Stomach (tissue), 19 donors: Measurements from ENCODE around the gene NPIPB13. TPM values are rescaled to one million over a fixed set of nuclear protein-coding genes. Genes with fewer than 3 reads are reported as not detected.
A peak's percentile ranks its signal among the peaks of the same experiment; 100 is the strongest.
"Not testable (repeated sequence)": the region's sequence is repeated elsewhere in the genome, so short reads cannot be mapped to it uniquely, and the experiment has no call there.

Experiments
- DNase-seq, 2 donors: peaks; one replicate each; pipeline versions ENCODE4 v3.0.0 to v3.0.0-alpha.2; 2013 to 2019
- H3K27ac ChIP-seq, 5 donors: fragments of 200-600 bp in 4 of 5; sonication (generic) in 4 of 5; one replicate each; pipeline ENCODE4 v1.5.1; 2013 to 2019; ENCODE audit warnings: mild to moderate bottlenecking in 1 of 5, moderate library complexity in 1 of 5
- H3K27me3 ChIP-seq, 3 donors: fragments of 200-600 bp; sonication (generic); one replicate each; pipeline ENCODE4 v1.5.1; 2017 to 2019; ENCODE audit warnings: mixed run types in 1 of 3
- H3K36me3 ChIP-seq, 4 donors: fragments of 200-600 bp; sonication (generic); 1 replicate in 3 of 4; 2 replicates in 1 of 4; pipeline ENCODE4 v1.5.1; 2016 to 2019
- H3K4me1 ChIP-seq, 4 donors: fragments of 200-600 bp; sonication (generic); one replicate each; pipeline ENCODE4 v1.5.1; 2016 to 2019
- H3K4me3 ChIP-seq, 4 donors: fragments of 200-600 bp; sonication (generic) in 3 of 4; one replicate each; pipeline ENCODE4 v1.5.1; 2016 to 2019; ENCODE audit warnings: mild to moderate bottlenecking in 1 of 4
- H3K9me3 ChIP-seq, 4 donors: fragments of 200-600 bp; sonication (generic); one replicate each; pipeline ENCODE4 v1.5.1; 2016 to 2019
- WGBS, 5 donors: extraction: QIAGEN DNeasy Blood & Tissue Kit in 3 of 5; methylation state at CpG; one replicate each; pipeline versions ENCODE4 v1.1.5 to v1.1.7; 2013 to 2018; 5-methylcytosine and 5-hydroxymethylcytosine counted together
- intact Hi-C: fragments of 100-400 bp; cut with DNase I; formaldehyde crosslinking; loops from one replicate; pipeline ENCODE4 v1.15.1; 2023; ENCODE audit warnings: low total_unique reads
- long read RNA-seq, 10 donors: transcript quantifications; one replicate each; lab custom pipeline, GENCODE V29; 2026
- polyA plus RNA-seq, 3 donors: library from polyadenylated mRNA; stranded (reverse); fragments of 200-250 nt; gene quantifications; one replicate each; pipeline ENCODE4 v1.2.3, GENCODE V29; 2013
- total RNA-seq, 5 donors: library from RNA; depleted of rRNA; stranded (reverse); fragments of >200 nt; gene quantifications; one replicate each; pipeline versions ENCODE4 v1.1.0 to v1.2.3, GENCODE V29; 2014 to 2016
- donor health status: healthy with polysubstance abuse.
- donor health status: Bipolar disorder and iron deficiency.
- donor health status: healthy.

Gene NPIPB13
- 1 to 10 TPM in 4 of 5 donors, not detected in 1; 1.6 to 6.4 (median 3.0) TPM for total RNA-seq
- polyA plus RNA-seq = 1 to 10 TPM; 1.7 to 5.5 (median 2.6) TPM
- long read RNA-seq, donor 1 = 0 reads
- long read RNA-seq, donor 2 = 0 reads
- long read RNA-seq, donor 3 = 0 reads
- long read RNA-seq, donor 4 = 0 reads
- long read RNA-seq, donor 5 = 0 reads
- long read RNA-seq, donor 6, partial matches to known transcripts = 11 of 12 reads
- long read RNA-seq, donor 6, other reads (novel, unspliced or antisense) = 0 of 12 reads
- long read RNA-seq, donor 7 = 0 reads
- long read RNA-seq, donor 8 = 0 reads
- long read RNA-seq, donor 9 = 0 reads
- long read RNA-seq, donor 10 = 0 reads

DNA sequence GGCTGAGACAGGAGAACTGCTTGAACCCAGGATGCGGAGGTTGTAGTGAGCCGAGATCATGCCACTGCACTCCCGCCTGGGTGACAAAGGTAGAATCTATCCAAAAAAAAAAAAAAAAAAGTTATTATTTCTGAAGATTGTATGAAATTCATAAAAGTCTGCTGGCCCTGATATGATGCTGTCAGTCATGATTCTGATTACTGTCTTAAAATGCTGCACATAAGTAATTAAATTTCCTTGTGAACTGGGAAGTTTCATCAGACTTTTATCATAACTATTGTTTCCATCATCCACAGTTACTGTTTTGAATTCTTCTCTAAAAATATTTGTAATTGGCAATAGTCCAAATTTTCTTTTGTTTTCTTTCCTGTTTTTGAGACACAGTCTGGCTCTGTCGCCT, at the start of gene NPIPB13:
TSS of gene NPIPB13 (minus strand) at position 101 of the 400 bp plus-strand sequence. CDS start 2,906 bp downstream, outside the sequence.
- DNase-seq, intact Hi-C loops: not testable (repeated sequence)

DNA sequence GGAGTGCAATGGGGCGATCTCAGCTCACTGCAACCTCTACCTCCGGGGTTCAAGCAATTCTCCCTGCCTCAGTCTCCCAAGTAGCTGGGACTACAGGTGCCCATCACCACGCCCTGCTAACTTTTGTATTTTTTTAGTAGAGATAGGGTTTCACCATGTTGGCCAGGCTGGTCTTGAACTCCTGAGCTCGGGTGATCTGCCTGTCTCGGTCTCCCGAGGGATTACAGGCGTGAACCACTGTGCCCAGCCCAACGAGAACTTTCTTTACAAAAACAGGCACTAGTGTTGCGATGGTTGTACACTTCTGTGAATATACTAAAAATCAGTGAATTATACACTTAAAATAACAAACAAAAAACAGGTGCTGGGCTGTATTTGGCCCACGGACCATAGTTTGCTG, 34.1 kb upstream of the NPIPB13 start:
- WGBS, 5 donors = 89 to 98% (median 96%) methylated on average over 9 of the region's 10 CpGs
- H3K4me3 ChIP-seq, H3K27ac ChIP-seq, H3K27me3 ChIP-seq, intact Hi-C loops, H3K4me1 ChIP-seq, DNase-seq, H3K9me3 ChIP-seq, H3K36me3 ChIP-seq: not testable (repeated sequence)

More for the DNA sequence above, at the start of gene NPIPB13:
- H3K27ac ChIP-seq, H3K4me3 ChIP-seq, H3K27me3 ChIP-seq, H3K4me1 ChIP-seq, H3K9me3 ChIP-seq, H3K36me3 ChIP-seq: not testable (repeated sequence)
- no CpG with 5 or more reads among the region's 4 CpGs for WGBS, 5 donors

DNA sequence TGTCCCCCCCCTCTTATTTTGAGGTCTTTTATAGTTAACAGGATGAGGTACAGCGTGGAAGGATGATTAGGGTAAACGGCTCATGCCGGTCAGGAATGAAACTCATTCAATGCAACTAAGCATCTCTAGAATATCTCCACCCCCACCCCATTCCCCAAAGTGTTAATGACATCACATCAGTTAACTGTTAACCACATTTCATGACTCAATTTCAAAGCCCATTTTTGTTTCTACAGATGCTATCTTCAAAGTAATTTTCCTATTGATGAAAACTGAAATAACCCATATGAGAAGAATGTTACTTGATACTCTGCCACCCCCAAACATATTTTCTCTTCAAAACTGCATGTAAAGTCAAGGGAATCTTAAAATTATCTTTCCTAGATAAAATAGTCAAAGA, 30.2 kb upstream of the NPIPB13 start:
- H3K27ac ChIP-seq, DNase-seq, intact Hi-C loops, H3K9me3 ChIP-seq, H3K4me3 ChIP-seq, H3K4me1 ChIP-seq, H3K27me3 ChIP-seq: not testable (repeated sequence)
- no CpG with 5 or more reads among the region's 3 CpGs for WGBS, 5 donors
- peaks cover 0 to 12% (median 10%) of the 10 kb centered on the region in 4 donors for H3K36me3 ChIP-seq

DNA sequence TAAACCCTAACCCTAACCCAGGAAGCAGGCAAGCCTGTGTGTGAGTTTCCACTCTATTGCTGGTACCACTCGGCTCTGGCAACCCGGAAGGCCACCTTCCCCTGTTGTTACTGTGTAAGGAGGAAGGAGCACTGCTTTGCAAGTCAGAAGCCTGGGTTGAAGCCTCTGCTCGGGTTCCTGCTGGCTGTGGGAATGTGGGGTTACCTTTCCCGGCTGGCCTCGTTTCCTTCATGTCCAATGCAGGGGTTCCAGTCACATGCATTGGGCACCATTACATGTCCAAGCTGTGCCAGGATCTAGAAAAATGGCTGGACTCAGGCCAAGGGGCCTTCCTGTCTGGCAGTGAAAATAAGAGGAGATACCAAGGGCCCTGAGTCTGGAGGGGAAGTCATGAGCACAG, 31.2 kb downstream of the NPIPB13 start:
- H3K4me3 ChIP-seq, H3K4me1 ChIP-seq, H3K9me3 ChIP-seq, H3K27ac ChIP-seq, intact Hi-C loops, H3K36me3 ChIP-seq, H3K27me3 ChIP-seq, DNase-seq: not testable (repeated sequence)
- 55 to 74% (median 60%) methylated on average over 3 of the region's 5 CpGs for WGBS, 5 donors

DNA sequence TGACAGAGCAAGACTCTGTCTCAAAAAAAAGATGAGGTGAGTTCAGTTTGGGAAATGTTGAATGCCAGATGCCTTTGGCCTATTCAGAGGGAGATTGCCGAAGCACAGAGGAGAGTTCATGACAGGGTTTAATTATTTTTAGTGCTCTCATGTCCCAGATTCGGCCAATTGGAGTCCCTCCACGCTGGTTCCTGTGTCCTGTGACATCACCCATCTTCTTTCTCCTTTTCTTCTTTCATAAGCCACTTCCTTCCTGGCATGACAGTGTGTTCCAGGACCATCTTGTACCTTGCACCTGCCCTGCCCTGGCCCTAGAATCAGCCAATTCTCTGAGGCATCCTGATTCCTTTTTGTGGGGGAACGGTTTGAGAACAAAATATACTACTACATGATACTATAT, 36.9 kb downstream of the NPIPB13 start:
- H3K9me3 ChIP-seq, H3K27me3 ChIP-seq, H3K4me1 ChIP-seq, H3K36me3 ChIP-seq, H3K27ac ChIP-seq, DNase-seq, intact Hi-C loops, H3K4me3 ChIP-seq: not testable (repeated sequence)
- WGBS, 5 donors = no CpG with 5 or more reads among the region's 4 CpGs

DNA sequence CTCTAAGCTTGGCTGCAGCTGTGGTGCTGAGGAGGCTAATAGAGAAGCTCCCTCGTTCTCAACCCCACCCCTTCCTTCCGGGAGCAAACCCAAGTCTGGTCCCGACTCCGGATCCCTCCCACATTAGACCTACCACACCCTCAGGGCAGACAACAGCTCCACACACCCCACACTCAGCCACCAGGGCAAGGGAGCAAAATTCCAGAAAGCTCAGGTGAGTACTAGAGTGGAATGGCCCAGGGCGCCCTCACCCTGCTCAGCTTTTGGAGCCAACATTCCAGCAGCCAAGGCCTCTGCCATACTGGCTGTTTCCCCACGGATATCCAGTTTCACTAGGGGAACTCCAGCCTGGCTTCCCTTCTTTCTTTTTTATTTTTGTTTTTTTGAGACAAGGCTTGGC, 39.2 kb downstream of the NPIPB13 start:
- H3K9me3 ChIP-seq, H3K4me1 ChIP-seq, H3K4me3 ChIP-seq, H3K36me3 ChIP-seq, H3K27me3 ChIP-seq, intact Hi-C loops, H3K27ac ChIP-seq: not testable (repeated sequence)
- peak in 1 of 2 donors; percentile 30 for DNase-seq
- 0 to 16% (median 3%) methylated on average over 2 to 4 of the region's 6 CpGs for WGBS, 5 donors

DNA sequence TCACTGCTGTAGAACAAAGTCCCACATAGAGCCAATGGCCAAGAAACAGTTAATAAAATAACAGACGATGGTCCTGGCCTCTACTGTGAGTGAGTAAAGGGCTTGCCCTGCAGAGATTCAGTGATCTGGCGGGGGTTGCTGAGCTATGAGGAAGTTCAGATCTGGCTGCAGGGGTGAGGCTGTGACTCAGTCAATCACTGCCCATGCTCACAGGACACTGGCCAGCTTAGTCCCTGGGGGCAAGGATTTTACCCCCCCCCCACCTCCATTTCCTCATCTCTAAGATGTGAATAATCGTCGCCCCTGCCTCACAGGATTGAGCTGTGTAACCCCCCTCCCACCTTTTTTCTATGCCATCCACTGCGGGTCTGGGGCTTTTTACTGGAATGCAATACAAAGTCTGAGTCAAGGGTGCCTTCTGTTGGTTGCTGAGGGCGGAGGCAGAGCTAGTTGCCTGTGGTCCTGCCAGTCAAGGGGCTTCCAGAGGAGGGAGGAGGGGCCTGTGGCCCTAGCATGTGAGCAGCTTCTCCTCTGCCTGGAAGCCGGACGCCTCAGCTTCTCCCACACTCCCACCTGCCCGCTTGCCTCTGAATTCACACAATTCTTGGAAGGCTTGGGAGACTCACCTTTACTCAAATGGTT, 41.1 kb downstream of the NPIPB13 start:
- H3K36me3 ChIP-seq, H3K4me3 ChIP-seq, H3K9me3 ChIP-seq, H3K27ac ChIP-seq, intact Hi-C loops, DNase-seq, H3K4me1 ChIP-seq, H3K27me3 ChIP-seq: not testable (repeated sequence)
- 21 to 42% (median 33%) methylated on average over 2 of the region's 9 CpGs; no CpG with 5 or more reads in 1 of the 5 donors for WGBS, 5 donors

DNA sequence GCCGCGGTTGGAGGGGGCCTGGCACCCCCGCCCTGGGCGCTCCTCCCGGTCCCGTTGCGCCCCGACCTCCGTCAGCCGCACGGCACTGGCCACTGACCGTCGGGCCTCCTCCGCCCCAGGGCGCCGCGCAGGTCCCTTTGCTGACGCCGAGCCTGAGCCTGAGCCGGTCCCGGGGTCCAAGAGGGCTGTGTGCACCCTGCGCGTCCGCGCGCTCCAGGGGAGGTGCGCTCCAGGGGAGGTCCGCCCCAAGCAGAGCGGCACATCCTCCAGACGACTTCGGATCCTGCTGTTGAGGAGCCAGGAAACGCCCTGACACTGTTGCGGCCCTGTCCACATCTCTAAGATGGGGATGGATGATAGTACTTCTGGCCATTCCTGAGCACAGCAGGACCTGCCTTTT, 42.0 kb downstream of the NPIPB13 start:
- peak overlapping the region in 1 of 5 donors; percentile 54 for H3K27ac ChIP-seq
- H3K9me3 ChIP-seq, intact Hi-C loops, H3K27me3 ChIP-seq, DNase-seq, H3K4me1 ChIP-seq, H3K36me3 ChIP-seq: not testable (repeated sequence)
- WGBS, 5 donors = no CpG with 5 or more reads among the region's 33 CpGs
- H3K4me3 ChIP-seq = peak overlapping the region; percentile 47 to 56 (median 50)

DNA sequence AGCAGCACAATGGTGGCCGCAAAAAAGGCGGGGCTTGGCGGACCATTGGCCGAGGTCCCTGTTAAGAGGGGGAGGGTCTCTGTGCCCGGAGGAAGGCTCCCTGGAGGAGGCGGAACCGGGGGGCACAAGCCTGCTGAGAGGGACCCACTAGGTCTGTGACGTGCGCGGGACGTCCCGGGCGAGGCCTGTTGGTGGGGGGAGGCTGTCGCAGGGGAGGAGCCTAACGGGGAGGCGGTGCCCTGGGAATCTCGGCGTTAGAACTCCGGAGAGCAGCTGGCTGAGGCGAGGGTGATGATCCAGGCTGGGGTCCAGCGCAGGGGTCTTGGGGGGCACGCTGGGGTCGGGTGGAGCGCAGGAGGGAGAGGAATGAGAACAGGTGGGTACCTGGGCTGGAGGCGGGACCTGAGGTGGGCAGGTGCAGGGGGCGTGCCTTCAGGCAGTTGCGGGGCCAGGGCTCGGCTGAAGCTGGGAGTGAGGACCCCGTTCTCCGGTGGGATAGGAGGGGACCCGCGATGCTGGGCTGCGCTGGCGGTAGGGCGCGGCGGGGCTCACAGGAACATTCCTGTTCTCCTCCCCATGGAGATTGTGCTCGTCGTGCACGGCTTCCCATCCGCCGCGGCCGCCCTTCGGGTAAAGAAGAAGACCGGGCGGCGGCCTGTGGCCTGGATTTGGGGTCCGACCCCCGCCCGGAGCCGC, 42.6 kb downstream of the NPIPB13 start:
- H3K9me3 ChIP-seq, DNase-seq, intact Hi-C loops, H3K4me1 ChIP-seq, H3K27me3 ChIP-seq, H3K36me3 ChIP-seq: not testable (repeated sequence)
- Histone ChIP-seq H3K4me3 (peak overlapping the region; percentile 47 to 56 (median 50)), H3K27ac (peak overlapping the region in 1 of 5 donors; percentile 54)
- 0 to 1% (median 1%) methylated on average over 15 to 18 of the region's 52 CpGs; no CpG with 5 or more reads in 1 of the 5 donors for WGBS, 5 donors

DNA sequence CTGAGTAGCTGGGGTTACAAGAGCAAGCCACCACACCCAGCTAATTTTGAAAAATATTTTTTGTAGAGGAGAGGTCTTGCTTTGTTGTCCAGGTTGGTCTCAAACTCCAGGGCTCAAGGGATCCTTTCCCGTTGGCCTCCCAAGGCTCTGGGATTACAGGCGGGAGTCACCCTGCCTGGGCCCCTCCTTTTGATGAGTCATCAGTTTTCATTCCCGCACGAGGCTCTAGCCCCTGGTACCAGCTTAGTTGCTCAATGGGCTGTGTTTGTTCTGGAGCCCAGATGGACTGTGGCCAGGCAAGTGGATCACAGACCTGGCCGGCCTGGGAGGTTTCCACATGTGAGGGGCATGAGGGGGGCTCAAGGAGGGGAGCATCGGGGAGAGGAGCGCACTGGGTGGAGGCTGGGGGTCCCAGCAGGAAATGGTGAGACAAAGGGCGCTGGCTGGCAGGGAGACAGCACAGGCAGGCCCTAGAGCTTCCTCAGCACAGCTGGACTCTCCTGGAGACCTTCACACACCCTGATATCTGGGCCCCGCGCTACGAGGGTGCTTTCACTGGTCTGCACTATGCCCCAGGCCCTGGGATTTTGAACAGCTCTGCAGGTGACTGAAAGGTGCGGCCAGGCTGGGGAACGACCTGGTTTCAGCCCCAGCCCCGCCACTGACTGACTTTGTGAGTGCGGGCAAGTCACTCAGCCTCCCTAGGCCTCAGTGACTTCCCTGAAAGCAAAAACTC, 48.5 kb downstream of the NPIPB13 start:
- WGBS, 5 donors = no CpG with 5 or more reads among the region's 15 CpGs
- H3K27ac ChIP-seq, H3K4me3 ChIP-seq, H3K4me1 ChIP-seq, H3K9me3 ChIP-seq, H3K36me3 ChIP-seq, DNase-seq, intact Hi-C loops, H3K27me3 ChIP-seq: not testable (repeated sequence)

DNA sequence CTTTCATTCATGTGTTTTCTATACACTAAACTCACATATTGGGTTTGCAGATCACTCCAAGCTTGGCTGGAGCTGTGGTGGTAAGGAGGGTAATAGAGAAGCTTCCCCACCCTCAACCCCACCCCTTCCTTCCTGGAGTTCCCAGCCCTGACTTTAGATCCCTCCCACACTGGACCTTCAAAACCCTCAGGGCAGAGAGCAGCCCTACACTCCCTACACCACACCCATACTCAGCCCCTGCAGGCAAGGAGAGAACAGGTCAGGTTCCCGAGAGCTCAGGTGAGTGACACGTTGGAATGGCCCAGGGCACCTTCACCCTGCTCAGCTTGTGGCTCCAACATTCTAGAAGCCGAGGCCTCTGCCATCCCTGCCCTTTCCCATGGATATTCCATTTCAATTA, 49.2 kb downstream of the NPIPB13 start, which contains the start of gene SULT1A3:
TSS of gene SULT1A3 (plus strand) at position 207 of the 400 bp plus-strand sequence. CDS start 1,474 bp downstream, outside the sequence.
- H3K27me3 ChIP-seq, H3K9me3 ChIP-seq, H3K4me1 ChIP-seq, intact Hi-C loops, H3K36me3 ChIP-seq, H3K27ac ChIP-seq, H3K4me3 ChIP-seq, DNase-seq: not testable (repeated sequence)
- WGBS, 5 donors = no CpG with 5 or more reads among the region's 3 CpGs
